NCI-H526 (cell line): ENCODE results near the gene SIVA1.
A peak's percentile ranks its signal among the peaks of the same experiment; 100 is the strongest.

Experiments used
- DNase-seq, 2 experiments: peaks; one replicate each; lab custom pipeline; 2025; lab: John Stamatoyannopoulos, UW

The SIVA1 gene

GRCh38 chr14:104751539-104752422, 1.2 kb upstream of the SIVA1 start:
- DNase-seq: no peak

GRCh38 chr14:104752423-104752734, 568 bp upstream of the SIVA1 start:
- no peak for DNase-seq

GRCh38 chr14:104753528-104754212, 723 bp downstream of the SIVA1 start:
- DNase-seq: no peak

DNA sequence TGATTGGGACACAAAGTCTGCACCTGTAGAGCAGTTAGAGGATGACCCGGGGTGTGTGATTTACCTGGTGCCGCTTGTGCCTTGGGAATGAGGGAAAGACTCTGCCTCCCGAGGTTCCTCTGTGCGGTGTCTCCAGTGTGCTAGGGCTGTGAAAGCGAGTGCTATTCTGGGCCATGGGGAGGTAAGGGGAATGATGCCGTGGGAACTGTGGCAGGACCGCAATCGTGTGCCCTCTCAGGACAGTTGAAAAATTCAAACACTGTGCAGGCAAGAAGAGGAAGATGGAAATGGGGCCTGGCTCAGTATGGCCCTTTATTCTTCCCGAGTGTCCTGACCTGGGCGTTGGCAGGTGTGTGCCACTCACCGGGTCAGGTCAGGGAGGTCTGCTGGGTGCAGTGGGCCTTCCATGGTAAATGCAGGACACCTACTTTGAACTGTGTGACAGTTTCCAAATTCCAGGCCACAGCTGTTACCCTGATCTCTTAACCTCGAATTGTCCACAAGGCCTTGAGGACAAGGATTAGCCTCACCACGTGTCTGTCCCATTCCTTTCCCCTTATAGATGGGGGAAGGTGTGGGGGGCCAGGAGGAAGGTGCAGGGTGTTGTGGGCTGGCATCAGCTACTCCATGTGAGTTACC, 1.4 kb downstream of the SIVA1 start:
- DNase-seq: no peak

- no peak for DNase-seq
Observed at GRCh38 chr14:104755621-104756020, 2.7 kb downstream of the SIVA1 start.

GRCh38 chr14:104756477-104757237, 3.7 kb downstream of the SIVA1 start:
- no peak for DNase-seq

- DNase-seq: no peak
Observed at GRCh38 chr14:104757238-104757585, 4.3 kb downstream of the SIVA1 start.

- no peak for DNase-seq
Observed at GRCh38 chr14:104757681-104758392, 4.9 kb downstream of the SIVA1 start.

DNA sequence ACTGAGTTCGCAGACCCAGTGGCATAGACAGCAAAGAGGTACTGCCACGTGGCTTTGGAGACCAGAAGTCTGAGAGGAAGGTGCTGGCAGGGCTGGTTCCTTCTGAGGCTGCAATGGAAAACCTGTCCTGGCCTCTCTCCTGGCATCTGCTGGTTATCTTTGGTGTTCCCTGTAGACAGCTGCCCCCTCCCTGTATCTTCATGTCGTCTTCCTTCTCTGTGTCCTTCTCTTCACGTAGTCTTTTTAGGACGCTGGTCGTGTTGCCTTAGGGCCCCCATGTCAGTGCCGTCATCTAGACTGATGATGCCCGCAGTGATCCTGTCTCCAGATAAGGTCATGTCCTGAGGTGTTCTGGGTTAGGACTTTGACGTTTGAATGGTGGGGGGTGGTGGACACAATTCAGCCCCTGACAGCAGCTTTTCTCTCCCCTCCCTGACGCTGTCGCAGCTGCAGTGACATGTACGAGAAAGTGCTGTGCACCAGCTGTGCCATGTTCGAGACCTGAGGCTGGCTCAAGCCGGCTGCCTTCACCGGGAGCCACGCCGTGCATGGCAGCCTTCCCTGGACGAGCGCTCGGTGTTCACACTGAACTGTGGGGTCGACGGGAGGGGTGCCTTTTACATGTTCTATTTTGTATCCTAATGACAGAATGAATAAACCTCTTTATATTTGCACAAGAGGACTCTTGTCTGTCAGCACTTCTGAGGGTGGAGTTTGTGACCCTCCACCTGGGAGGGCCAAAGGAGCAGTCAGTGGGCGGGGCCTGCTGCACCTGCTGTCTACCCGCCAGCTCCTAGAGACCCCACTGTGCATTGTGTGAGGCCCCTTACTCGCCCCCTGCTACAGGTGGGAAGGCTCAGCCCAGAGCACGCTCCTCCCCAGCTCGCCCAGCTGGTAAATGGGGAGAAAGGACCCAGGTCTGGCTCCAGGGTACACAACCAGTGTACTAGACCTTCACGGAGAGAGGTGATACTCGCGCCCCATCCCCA, 6.3 kb downstream of the SIVA1 start:
- no peak for DNase-seq

DNA sequence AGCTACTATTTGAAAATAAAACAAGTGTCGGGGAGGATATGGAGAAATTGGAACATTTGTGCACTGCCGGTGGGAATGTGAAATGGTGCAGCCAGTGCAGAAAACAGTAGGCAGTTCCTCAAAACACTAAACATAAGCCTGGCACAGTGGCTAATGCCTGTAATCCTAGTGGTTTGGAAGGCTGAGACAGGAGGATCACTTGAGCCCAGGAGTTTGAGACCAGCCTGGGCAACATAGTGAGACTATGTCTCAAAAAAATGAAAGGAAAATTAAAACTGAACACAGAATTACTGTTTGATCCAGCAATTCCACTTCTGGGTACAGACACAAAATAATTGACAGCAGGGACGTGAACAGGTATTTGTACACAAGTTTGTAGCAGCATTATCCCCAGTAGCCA, 12.6 kb downstream of the SIVA1 start:
- DNase-seq: no peak

- DNase-seq: no peak
Observed at GRCh38 chr14:104766256-104766862, 13.4 kb downstream of the SIVA1 start.

DNA sequence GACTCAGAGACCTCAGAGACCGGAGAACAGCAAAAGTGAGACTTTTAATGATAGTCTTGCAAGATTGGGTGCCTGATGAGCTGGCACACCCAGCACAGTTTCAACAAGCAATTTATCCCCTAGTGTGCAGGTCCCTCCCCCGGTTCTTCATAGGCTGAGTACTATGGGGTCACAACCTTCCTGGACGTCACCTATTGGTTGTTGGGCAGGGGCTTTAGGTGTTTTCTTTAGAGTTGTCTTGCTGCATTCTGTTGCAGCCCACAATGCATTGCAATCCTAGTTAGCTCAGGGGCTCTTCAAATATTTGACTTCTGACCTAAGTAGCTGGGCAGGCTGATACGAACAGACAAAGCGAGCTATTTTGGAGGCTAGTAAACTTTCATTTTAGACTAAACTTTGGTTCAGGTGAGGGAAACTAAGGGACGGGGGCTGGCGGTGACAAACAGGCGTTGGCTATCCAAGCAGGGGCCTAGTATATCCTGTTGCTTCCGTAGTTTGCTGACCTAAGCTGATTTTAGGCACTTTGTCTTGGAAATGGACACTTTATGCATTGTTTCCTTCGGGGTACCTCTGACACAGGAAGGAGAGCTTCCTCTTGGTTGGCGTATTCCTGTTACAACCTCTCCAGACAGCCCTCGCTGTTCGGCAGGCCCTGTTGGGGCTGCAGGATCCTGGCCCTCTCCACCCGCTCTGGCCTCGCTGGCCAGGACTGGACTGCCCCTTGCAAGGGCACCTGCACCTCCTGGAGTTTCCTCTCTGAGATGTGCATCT, 14.1 kb downstream of the SIVA1 start:
- DNase-seq: no peak

GRCh38 chr14:104767634-104767918, 14.6 kb downstream of the SIVA1 start:
- DNase-seq: no peak

GRCh38 chr14:104768437-104769323, 15.7 kb downstream of the SIVA1 start:
- DNase-seq: peak in 1 of 2 experiments; percentile 82

DNA sequence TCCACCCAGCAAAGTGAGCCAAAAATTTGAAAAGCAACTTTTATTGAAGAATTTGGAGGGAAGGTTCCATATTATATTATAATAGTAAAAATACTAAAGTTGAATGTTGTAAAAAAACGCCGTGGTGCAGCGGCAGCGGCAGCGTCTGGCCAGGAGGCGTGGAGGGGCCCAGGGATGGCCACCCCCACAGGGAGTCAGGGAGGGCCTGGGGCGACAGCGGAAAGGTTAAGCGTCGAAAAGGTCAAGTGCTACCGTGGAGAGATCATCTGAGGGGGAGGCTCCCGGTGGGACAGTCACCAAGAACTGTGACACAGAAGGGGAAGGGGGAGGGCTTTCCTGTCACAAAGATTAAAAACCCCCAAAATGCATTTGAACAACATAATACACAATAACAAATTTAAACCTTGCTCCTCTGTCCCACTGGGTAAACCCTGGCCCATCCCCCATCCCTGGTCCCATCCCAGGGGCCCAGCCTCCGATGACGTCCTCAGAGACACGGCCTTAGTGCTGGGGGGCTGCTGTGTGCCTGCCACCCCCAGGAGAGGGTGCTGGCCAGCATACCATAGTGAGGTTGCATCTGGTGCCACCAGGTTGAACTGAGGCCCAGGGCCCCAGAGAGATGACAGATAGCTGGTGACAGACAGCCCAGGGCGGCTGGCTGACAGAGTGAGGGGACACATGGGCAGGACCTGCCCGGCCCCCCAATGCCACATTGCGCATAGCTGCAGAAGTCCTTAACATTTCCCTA, 16.6 kb downstream of the SIVA1 start:
- no peak for DNase-seq

DNA sequence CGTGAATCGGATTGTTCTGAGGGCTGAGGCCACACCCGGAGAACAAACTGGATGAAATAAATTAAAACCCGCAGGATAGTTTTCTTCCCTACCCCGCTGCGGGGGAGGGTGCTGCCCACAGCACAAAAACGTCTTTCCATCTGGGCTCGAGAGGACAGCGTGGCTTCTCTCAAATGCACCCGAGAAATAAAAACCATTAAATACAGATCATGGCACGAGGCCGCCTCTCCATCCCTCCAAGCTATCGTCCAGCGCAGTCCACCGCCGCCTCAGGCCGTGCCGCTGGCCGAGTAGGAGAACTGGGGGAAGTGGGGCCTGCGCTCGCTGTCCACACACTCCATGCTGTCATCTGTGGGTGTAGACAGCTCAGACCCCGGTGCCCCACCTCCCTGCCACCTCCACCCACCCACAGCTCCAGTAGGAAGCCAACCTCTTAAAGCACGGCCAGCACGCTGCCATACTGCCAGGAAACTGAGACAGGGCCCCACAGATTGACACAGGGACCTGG, 17.2 kb downstream of the SIVA1 start:
- no peak for DNase-seq

GRCh38 chr14:104770851-104771272, 17.9 kb downstream of the SIVA1 start:
- no peak for DNase-seq

DNA sequence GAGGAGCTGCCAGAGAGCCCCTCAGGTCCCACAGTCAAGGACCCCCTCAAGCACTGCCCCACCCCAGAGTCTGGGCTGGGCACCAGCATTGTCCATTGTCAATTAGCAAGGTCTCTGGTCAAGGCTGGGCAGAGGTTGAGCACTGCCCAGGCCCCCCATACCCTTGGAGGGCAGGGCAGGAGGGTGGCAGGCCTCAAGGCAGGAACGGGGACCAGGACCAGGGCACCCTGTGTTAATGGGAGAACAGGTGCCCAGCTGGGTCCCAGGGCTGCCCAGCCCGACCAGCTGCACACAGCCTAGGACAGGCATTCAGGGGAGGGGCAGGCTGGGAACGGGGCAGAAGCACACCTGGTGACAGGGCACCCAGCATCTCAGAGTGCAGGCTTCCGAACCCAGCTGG, 18.4 kb downstream of the SIVA1 start:
- DNase-seq: no peak
